GM18511 (cell line): ENCODE results near the gene HEXA.

Source experiments
- ATAC-seq: cut with Tn5 transposase; IDR thresholded peaks from one replicate; pipeline ENCODE4 v1.9.1; 2021; ENCODE audit warnings: mild to moderate bottlenecking, moderate library complexity; ENCODE audit not compliant: unreplicated experiment

HEXA gene

DNA sequence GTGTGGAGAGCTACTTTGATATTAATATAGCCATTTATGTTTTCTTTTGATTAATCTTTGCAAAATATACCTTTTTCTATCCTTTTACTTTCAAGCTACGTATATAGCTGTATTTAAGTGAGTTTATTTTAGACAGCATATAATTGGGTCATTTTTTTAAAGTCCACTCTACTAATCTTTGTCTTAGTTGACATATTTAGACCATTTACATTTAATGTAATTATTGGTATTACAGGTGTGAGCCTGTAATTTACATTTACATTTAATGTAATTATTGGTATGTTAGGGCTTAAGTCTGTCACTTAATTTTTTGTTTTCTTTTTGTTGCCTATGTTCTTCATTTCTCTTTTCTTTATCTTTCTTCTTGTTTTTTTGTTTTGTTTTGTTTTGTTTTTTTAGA lies 52.1 kb downstream of the HEXA start:
- no peak for ATAC-seq

DNA sequence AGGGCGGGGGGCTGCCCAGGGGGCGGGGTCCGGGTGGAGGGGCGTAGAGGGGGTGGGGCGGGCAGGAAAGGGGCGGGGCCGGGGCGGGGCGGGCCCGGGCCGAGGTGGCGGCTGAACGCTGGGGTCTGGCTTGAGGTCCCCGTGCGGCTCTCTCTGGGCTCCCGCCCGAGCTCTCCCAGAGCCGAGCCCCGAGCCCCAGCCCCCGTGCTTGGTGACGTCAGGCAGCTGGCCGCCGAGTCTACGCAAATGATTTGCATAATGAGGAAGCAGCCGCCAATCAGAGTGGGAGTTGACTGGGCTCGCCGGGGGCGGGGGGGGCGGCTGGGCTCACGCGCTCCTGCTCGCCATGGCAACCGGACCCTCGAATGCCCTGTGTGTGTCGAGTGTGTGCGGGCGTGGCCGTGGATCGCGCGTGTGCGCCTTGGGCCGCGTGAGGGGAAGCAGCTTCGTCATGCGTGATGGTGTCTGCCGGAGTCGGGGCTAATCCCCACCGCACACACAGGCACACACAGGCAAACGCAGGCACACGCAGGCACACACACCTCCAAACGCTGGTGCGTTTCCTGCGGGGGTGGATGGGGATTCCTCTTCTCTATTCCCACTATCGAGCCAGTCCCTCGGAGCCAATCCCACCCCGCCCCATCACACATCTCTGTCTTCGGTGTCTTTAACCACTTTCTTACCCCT lies 55.7 kb downstream of the HEXA start, which contains the start of gene CELF6:
Gene CELF6, minus strand, starts transcription at position 173 of the 687 bp plus-strand sequence. CDS start 283 bp downstream, outside the sequence.
- peak; percentile 70 for ATAC-seq

DNA sequence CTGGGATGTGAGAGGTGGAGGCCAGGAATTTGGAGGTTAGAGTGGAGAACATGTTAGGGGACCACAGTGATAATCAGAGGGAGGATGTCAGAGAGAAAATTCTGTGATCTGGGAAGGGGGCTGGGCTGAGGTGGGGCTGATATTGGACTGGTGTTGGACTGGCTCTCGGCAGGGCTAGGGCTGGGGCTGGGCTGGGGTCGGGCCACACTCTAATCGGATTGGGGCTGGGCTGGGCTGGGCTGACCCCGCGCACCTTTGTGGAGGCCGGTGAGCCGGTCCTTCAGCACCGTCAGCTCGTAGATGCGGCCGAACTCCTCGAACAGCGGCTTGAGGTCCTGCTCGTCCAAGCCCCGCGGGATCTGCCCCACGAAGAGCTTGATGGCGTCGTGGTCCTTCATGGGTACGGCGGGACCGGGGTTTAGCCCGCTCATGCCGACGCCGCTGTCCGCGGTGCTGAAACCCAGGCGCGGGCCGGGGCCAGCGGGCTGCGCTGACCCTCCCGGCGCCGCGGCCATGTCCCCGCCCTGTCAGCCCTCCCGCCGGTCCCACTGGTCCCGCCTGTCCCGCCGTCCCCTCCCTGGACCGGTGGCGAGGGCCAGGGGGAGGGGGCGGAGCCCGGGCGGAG lies 56.3 kb downstream of the HEXA start:
- peak; percentile 16 for ATAC-seq

DNA sequence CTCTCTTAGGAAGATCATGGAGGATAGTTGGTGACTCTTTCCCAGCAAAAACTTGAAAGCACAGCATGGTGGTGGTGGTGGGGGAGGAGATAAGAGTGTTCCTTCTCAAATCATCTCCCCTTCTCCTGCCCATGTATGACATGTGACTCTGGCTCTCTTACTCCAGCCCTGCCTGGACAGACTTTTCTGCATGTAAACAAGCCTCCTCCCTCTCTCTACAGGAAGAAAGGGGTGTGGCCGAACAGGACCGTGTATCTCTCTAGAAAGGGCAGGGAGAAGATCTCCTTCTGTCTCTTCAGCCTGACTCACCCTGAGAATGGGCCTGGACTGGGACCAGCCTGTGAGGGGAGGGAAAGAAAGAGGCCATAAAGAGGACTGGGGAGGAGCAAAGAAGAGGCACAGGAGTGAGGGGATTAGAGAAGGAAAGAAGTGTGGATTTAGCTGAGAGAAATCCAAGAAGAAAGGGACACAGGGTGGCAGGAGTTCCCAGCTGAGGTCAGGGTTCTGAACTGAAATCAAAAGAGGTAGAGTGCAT lies 57.3 kb downstream of the HEXA start:
- ATAC-seq = no peak

DNA sequence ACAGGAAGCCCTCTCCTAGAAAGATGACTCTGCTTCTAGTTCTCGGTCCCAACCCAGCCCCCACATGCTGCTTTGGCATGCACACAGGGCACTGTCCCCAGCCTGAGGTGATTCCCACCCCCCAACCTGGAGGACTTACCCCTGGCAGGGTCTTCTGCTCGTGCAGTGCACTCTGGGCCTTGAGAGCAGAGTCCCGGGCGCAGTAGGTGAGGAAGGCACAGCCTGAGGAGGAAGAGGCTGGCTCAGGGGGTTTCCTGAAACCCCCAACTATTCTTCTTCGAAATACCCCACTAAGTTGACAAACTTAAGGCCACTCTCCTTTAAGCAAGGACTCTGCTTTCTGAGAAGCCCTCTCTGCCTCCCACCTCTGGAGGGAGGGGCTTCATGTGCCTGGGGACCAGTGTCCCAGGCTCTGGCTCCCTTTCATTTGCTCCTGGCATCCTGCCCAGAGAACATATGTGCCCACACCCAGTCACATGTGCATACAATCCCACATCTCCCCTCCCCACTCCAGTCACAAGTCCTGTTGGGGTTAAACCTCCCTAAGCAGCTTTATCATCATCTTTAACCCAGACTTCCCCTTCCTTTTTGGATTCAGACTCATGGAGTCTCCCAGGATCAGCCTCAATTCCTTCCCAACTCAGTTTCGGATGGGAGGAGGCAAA lies 60.0 kb downstream of the HEXA start:
- no peak for ATAC-seq

DNA sequence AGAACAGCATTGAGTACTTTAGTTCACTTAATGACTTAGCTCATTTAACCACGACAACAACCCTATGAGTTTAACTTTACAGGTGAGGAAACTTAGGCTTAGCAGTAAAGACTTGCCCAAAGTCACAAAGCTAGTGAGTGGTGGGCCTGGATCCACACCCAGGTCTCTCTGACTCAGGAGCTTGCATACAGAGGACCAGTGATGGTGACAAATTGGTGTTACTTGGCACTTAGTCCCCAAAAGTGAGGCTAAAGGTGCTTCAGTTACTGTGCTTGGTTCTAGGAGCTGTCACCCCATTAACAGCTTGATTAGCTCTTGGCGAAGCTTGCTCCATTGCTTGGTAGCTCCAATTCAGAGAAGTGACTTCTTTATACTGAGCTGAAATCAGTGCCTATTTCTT lies 61.9 kb downstream of the HEXA start:
- no peak for ATAC-seq

DNA sequence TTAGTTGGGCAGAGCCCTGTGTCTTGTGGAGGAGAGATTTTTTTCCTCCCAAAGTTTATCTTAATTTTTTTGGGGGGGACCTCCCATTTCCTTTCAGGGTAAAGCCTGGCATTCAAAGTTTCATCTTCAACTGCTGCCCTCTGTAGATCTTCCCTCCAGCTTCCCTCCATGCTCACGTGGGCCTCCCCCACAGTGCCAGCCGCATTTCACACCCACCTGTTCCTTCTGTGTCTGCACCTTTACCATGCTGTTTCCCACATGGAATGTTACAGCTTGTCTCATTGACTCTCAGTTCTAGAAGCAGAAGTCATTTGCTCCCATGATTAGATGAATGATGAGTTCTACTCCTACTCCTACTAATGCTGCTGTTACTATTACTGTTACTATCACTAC lies 62.4 kb downstream of the HEXA start:
- ATAC-seq = no peak

DNA sequence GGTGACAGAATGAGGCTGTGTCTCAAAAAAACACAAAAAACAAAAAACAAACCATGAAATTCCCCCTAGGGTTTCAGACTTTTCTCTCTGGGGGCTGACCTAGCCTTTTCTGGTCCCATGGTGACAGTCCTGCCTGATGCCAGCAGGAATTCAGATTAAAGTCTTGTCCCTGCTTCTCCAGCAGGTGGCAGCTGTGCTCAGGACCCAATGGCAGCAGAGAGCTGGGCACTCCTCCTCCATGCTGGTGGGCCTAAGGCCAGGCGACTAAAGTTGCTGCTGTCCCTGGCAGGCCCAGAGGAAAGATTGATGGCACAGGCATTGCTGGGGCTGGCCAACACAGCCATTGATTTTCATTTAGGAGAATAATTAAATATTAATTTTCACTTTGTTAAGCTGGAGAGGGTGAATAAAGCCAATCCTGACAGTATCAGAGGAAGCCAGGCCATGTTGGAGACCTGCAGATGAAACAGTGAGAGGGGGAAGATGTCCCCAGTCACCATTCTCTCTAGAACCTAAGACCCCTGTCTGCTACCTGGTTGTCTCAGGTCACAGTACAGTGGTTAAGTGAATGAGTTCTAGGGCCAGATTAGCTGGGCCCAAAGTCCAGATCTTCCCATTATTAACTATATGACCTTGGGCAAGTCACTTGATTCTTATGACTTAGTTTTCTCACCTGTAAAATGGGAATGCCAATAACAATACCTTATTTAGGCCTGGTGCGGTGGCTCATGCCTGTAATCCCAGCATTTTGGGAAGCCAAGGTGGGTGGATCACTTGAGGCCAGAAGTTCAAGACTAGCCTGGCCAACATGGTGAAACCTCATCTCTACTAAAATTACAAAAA lies 63.0 kb downstream of the HEXA start:
- ATAC-seq = peak; percentile 65

DNA sequence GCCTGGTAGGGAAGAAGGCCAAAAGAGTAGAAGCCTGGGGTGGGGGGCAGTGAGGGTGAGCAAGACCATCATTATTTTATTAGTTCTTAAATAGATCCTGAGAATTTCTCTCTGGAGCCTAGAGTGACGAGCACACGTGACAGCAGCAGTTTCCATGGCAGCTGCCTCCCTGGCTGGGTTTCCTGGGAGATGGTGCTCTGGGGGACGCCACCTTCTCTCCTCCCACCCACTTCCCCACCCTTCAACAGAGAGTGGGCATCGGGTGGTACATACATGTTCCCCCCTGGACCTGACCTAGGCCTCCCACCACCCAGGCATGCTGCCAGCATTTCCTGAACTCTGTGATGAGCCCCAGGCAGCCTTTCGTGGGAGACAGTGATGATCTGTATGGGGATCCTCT lies 68.8 kb downstream of the HEXA start:
- no peak for ATAC-seq

DNA sequence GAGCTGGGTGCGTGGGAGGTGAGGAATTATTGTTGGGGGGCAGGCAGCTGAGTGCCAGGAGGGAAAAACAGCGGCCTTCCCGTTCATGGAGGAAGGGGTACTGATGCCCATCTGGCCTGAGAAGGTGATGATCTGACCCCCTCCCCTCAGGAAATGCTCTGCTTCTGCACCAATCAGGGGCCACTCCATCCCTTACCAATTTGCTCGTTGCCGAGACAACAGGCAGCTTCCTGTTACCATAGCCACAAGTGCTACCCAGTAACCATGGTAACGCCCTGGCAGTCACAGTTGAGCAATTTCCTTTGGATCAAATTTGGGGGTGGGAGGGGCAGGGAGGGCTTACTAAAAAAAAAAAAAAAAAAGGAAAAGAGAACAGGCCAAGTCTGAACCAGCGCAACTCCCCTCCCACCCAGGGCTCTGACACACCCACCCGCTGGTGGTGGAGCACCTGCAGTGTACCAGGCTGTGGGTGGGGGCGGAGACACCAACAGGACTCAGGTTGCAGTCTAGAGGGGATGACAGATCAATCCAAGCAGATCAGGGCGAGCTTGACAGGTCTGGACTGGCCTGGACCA lies 69.5 kb downstream of the HEXA start:
- ATAC-seq = no peak

DNA sequence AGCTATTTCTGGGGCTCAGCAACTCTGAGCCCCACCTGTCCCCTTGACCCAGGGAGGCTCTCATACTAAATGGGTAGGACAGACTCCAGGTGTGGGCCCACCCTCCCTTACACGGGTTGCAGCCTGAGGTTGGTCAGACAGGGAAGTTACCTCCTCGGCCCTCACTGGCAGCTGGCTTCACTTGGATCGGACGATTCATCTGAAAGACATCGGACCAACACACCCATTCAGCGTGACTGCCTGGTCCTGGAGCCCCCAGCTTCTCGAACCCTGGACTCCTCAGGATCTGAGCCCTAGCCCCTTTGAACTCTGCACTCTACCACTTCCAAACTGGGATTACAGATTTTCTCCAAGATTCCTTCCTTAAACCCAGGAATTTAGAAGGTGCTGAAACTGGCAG lies 71.2 kb downstream of the HEXA start:
- no peak for ATAC-seq

DNA sequence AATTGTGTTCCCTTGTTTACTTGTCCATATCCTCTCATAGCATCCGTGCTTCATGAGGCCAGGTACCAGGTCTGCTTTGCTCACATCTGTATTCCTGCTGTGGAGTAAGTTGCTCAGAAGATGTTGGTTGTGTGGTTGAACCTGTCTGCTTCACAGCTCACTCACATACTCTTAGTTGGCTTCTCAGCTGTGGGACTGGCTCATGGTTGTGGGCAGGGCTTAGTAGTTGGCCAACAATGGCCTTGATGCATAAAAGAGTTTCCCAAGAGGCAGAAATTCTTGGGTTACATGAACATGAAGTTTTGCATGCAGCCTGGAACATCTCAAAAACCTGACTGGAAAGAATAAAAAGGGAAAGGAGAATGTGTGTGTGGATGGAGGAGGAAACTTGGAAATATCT lies 72.9 kb downstream of the HEXA start:
- ATAC-seq = no peak
